Measurements from ENCODE around the gene ADAMTS8. TPM values are rescaled to one million over a fixed set of nuclear protein-coding genes. Genes with fewer than 3 reads are reported as not detected.

ADAMTS8 gene
- total RNA-seq, 4 donors from 2014 or later: 10.0 to 45.6 (median 34.0) TPM

GRCh38 chr11:130381317-130381716, 47.1 kb downstream of the ADAMTS8 start:
- H3K27me3 ChIP-seq: no peaks in the 10 kb centered on the region
- no peaks in the 10 kb centered on the region for H3K4me1 ChIP-seq
- H3K27ac ChIP-seq: no peak overlapping the region
- H3K36me3 ChIP-seq: no peaks in the 10 kb centered on the region
- H3K4me3 ChIP-seq: no peak overlapping the region
- 100% methylated on average over 2 of the region's 7 CpGs; no CpG with 5 or more reads in 1 of the 2 donors for WGBS, 2 donors (ENCODE audit: low coverage in 1 of 2)
- TF ChIP-seq POLR2AphosphoS5 (IDR thresholded peaks at IDR 0.05) (no peak), EP300 (IDR thresholded peaks at IDR 0.05) (no peak), POLR2A (IDR thresholded peaks at IDR 0.05) (no peak)
- TF ChIP-seq, protein P1, sequence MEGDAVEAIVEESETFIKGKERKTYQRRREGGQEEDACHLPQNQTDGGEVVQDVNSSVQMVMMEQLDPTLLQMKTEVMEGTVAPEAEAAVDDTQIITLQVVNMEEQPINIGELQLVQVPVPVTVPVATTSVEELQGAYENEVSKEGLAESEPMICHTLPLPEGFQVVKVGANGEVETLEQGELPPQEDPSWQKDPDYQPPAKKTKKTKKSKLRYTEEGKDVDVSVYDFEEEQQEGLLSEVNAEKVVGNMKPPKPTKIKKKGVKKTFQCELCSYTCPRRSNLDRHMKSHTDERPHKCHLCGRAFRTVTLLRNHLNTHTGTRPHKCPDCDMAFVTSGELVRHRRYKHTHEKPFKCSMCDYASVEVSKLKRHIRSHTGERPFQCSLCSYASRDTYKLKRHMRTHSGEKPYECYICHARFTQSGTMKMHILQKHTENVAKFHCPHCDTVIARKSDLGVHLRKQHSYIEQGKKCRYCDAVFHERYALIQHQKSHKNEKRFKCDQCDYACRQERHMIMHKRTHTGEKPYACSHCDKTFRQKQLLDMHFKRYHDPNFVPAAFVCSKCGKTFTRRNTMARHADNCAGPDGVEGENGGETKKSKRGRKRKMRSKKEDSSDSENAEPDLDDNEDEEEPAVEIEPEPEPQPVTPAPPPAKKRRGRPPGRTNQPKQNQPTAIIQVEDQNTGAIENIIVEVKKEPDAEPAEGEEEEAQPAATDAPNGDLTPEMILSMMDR (IDR thresholded peaks at IDR 0.05): no peak
- ATAC-seq: no peak
- H3K9me3 ChIP-seq: no peaks in the 10 kb centered on the region

GRCh38 chr11:130380778-130381177, 47.6 kb downstream of the ADAMTS8 start:
- no peak overlapping the region for H3K4me3 ChIP-seq
- no peaks in the 10 kb centered on the region for H3K36me3 ChIP-seq
- no peaks in the 10 kb centered on the region for H3K9me3 ChIP-seq
- no peaks in the 10 kb centered on the region for H3K27me3 ChIP-seq
- ATAC-seq: no peak
- TF ChIP-seq EP300 (IDR thresholded peaks at IDR 0.05) (no peak), POLR2A (IDR thresholded peaks at IDR 0.05) (no peak), POLR2AphosphoS5 (IDR thresholded peaks at IDR 0.05) (no peak)
- TF ChIP-seq, protein P1 (IDR thresholded peaks at IDR 0.05): no peak
- WGBS, 2 donors (ENCODE audit: low coverage in 1 of 2): 93 to 100% methylated on average over 3 of the region's 5 CpGs
- no peak overlapping the region for H3K27ac ChIP-seq
- H3K4me1 ChIP-seq: no peaks in the 10 kb centered on the region

- no peak overlapping the region for H3K27ac ChIP-seq
Measured at GRCh38 chr11:130379276-130379675, 49.1 kb downstream of the ADAMTS8 start.

DNA sequence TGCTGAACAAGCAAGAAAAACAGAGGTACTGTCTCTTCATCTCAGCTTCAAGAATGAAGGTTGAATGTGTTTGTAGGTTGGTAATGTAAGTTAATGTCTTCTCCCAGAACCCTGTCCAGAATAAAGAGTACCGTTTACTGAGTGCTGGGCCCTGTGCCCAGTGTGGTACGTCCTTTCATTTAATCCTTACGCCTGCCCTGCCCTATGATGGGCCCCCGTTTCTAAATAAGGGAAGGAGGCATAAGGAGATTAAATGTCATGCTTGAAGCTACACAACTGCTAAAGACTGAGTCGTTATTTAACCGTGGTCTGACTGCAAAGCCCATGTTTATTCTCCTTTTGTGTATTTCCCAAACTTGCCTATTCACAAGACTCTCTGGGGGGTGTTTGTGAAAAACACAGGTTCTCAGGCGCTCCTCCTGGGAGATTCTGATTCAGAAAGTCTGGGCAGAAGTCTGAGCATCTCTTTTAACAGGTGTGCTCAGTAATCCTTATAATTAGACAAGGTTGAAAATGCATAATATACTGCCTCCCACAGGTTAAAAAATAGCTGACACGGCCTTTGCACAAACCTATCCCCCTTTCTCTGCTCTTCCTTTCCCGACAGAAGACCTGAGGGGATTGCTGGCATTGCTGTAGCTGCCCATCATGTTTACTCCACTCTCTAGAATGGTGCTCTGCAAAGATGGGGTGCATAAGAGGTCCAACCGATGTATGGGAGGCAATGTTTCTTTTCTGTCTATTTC, 57.4 kb downstream of the ADAMTS8 start:
- Histone ChIP-seq H3K9me3 (no peaks in the 10 kb centered on the region), H3K27me3 (no peaks in the 10 kb centered on the region), H3K4me1 (no peaks in the 10 kb centered on the region), H3K36me3 (no peaks in the 10 kb centered on the region), H3K27ac (no peak overlapping the region), H3K4me3 (no peak overlapping the region)
- TF ChIP-seq POLR2AphosphoS5 (IDR thresholded peaks at IDR 0.05) (no peak), EP300 (IDR thresholded peaks at IDR 0.05) (no peak), POLR2A (IDR thresholded peaks at IDR 0.05) (no peak)
- TF ChIP-seq, protein P1 (IDR thresholded peaks at IDR 0.05): no peak
- WGBS, 2 donors (ENCODE audit: low coverage in 1 of 2): 50 to 65% methylated on average over 7 to 9 of the region's 10 CpGs
- no peak for ATAC-seq

More at GRCh38 chr11:130379276-130379675, 49.1 kb downstream of the ADAMTS8 start:
- WGBS, 2 donors (ENCODE audit: low coverage in 1 of 2): 81 to 100% methylated on average over 2 to 3 of the region's 5 CpGs
- TF ChIP-seq, protein P1 (IDR thresholded peaks at IDR 0.05): no peak
- TF ChIP-seq POLR2AphosphoS5 (IDR thresholded peaks at IDR 0.05): no peak
- no peak for TF ChIP-seq POLR2A (IDR thresholded peaks at IDR 0.05)
- no peak for TF ChIP-seq EP300 (IDR thresholded peaks at IDR 0.05)
- Histone ChIP-seq H3K4me1 (no peaks in the 10 kb centered on the region), H3K36me3 (no peaks in the 10 kb centered on the region), H3K4me3 (no peak overlapping the region), H3K27me3 (no peaks in the 10 kb centered on the region), H3K9me3 (no peaks in the 10 kb centered on the region)
- no peak for ATAC-seq

DNA sequence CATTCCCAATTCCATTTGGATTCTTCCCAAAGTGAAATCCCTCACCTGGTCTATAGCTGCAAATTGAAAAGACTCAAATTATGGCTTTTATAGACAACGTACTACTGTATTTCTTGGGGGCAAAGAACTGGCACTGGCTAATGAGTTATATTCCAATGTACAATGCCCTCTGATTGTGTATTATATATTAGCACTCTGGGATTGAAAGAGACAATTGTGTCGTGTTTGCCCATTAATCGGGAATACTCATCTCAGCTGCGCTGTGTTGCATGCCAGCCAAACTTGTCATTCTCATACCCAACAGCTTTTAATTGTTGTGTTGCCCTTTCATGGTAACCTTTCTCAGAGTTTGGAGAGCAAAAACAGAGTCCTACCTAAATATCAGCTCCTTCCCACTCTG, 58.7 kb downstream of the ADAMTS8 start:
- 80 to 87% methylated on average over 4 of the region's 4 CpGs for WGBS, 2 donors (ENCODE audit: low coverage in 1 of 2)
- Histone ChIP-seq H3K4me1 (no peaks in the 10 kb centered on the region), H3K27me3 (no peaks in the 10 kb centered on the region), H3K27ac (no peak overlapping the region), H3K9me3 (no peaks in the 10 kb centered on the region), H3K4me3 (no peak overlapping the region), H3K36me3 (no peaks in the 10 kb centered on the region)
- TF ChIP-seq POLR2AphosphoS5 (IDR thresholded peaks at IDR 0.05) (no peak), EP300 (IDR thresholded peaks at IDR 0.05) (no peak), POLR2A (IDR thresholded peaks at IDR 0.05) (no peak)
- TF ChIP-seq, protein P1 (IDR thresholded peaks at IDR 0.05): no peak
- ATAC-seq: no peak
